ENCODE measurements around the gene ATP8A2.

ATP8A2 gene

DNA sequence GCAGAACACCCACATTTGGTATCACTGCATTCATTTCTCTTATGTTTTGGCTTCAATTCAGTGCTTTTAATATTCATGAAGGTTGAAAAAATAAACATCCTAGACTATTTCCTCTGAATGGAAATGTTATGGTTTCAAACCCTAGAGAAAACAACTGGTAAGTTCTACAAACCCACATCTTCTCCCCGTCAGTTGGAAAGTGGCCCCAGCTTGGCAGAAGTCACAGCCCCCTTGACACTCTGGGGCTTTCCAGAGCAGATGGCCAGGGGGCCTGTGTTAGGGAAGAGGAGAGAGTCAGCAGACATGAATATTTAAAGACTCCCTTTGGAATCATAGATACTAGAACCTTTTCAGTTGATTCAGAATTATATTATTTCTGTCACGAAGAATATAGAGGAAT, 556.2 kb downstream of the ATP8A2 start:
- Histone ChIP-seq H3K36me3 (ENCODE audit: control insufficient read depth, insufficient read depth, low read length) (no peaks in the 10 kb centered on the region), H3K4me1 (ENCODE audit: control insufficient read depth, insufficient read depth, low read length, poor library complexity, severe bottlenecking) (no peaks in the 10 kb centered on the region), H3K9me3 (ENCODE audit: control insufficient read depth, low read length) (no peaks in the 10 kb centered on the region), H3K4me3 (ENCODE audit: extremely low read depth, insufficient read depth, low read length, poor library complexity, severe bottlenecking) (no peak overlapping the region), H3K27ac (ENCODE audit: low read depth, low read length, severe bottlenecking) (no peak overlapping the region)
- WGBS, 2 experiments (ENCODE audit: insufficient coverage in 2 of 2) = no CpG with 5 or more reads among the region's 2 CpGs

DNA sequence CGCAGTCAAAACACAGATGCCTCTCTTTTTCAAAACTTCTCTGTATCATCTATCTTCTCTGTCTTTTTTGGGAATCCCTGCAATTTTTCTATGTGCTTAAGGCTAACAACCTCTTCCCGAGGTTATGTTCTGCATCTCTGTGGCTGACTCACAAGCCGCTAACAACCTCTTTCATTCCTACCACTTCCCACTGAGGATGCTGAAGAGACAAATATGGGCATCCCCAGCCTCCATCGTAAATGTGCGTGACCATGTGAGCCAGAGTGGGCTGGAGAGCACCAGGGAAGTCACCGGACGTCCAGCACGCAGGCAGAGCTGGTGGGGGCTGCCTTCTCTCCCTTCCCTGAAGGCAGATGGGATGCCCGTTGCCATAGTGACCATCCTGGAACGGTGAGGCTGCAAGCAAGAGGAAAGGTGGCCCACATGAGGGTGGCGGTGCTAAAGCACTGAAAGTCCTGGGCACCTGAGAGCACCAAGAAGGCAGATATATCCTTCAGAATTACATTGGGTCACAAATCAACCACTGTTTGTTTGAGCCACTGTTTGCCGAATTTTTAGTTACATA, 557.2 kb downstream of the ATP8A2 start:
- WGBS, 2 experiments (ENCODE audit: insufficient coverage in 2 of 2) = 85 to 91% methylated on average over 9 to 11 of the region's 12 CpGs
- H3K4me1 ChIP-seq (ENCODE audit: control insufficient read depth, insufficient read depth, low read length, poor library complexity, severe bottlenecking) = no peaks in the 10 kb centered on the region
- no peaks in the 10 kb centered on the region for H3K9me3 ChIP-seq (ENCODE audit: control insufficient read depth, low read length)
- no peak overlapping the region for H3K27ac ChIP-seq (ENCODE audit: low read depth, low read length, severe bottlenecking)
- no peak overlapping the region for H3K4me3 ChIP-seq (ENCODE audit: extremely low read depth, insufficient read depth, low read length, poor library complexity, severe bottlenecking)
- H3K36me3 ChIP-seq (ENCODE audit: control insufficient read depth, insufficient read depth, low read length) = no peaks in the 10 kb centered on the region

DNA sequence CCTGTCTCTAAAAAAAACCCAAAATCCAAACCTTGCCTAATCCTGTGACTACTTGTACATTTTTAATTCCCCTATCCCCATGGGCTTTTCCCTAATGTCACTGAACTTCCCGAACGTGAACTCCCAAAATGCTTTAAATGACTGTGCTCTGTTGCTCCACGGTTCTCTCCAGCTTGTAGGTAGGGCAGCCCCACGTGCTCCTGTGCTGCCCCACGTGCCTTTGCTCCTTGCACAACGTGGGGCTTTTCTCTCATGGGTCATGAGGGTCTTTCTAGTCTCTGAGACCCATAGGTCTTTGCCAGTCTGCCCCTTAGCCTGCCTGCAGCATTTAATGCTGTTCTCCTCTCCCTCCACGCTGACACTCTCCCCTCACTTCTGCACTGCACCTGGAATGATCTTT, 558.0 kb downstream of the ATP8A2 start:
- no peaks in the 10 kb centered on the region for H3K9me3 ChIP-seq (ENCODE audit: control insufficient read depth, low read length)
- 78 to 86% methylated on average over 7 of the region's 7 CpGs for WGBS, 2 experiments (ENCODE audit: insufficient coverage in 2 of 2)
- H3K4me3 ChIP-seq (ENCODE audit: extremely low read depth, insufficient read depth, low read length, poor library complexity, severe bottlenecking) = no peak overlapping the region
- no peak overlapping the region for H3K27ac ChIP-seq (ENCODE audit: low read depth, low read length, severe bottlenecking)
- no peaks in the 10 kb centered on the region for H3K4me1 ChIP-seq (ENCODE audit: control insufficient read depth, insufficient read depth, low read length, poor library complexity, severe bottlenecking)
- no peaks in the 10 kb centered on the region for H3K36me3 ChIP-seq (ENCODE audit: control insufficient read depth, insufficient read depth, low read length)

DNA sequence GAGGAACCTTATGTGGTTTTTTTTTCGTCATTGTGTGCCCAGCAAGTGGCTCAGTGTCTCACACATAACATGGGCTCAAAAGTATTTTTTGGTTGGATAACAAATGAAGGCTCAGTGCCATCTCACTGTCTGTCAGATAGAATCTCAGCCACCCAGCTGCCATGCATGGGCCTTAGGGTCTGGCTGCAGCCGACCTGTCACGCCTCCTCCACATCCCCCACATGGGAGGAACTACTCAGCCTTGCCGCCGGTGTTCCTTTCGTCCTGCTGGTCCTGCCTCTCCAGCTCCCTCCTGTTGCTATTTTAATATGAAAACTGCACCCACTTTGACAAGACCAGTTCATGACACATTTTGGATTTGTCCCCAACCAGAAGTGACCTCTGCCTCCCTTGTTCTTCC, 558.9 kb downstream of the ATP8A2 start:
- Histone ChIP-seq H3K9me3 (ENCODE audit: control insufficient read depth, low read length) (no peaks in the 10 kb centered on the region), H3K36me3 (ENCODE audit: control insufficient read depth, insufficient read depth, low read length) (no peaks in the 10 kb centered on the region), H3K27ac (ENCODE audit: low read depth, low read length, severe bottlenecking) (no peak overlapping the region), H3K4me1 (ENCODE audit: control insufficient read depth, insufficient read depth, low read length, poor library complexity, severe bottlenecking) (no peaks in the 10 kb centered on the region), H3K4me3 (ENCODE audit: extremely low read depth, insufficient read depth, low read length, poor library complexity, severe bottlenecking) (no peak overlapping the region)
- 57 to 64% methylated on average over 5 to 6 of the region's 6 CpGs for WGBS, 2 experiments (ENCODE audit: insufficient coverage in 2 of 2)

DNA sequence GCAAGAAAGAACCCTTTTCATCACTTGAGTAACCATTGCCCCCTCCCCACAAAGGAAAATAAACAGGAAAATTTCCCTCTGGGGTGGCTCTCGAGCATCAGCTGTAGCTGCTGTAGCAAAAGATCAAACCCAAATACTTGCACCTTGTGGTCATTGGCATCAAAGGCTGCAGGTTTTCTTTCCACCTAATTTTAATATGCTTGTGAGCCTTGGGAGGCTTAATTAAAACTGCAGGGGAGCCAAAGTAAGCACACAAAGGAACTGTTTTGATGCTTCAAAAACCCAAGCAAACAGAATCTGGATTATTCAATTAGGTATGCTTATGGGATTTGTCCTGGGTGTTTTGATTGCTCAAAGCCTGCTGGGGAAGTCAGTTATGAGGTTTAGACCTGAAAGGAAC, 560.6 kb downstream of the ATP8A2 start:
- Histone ChIP-seq H3K27ac (ENCODE audit: low read depth, low read length, severe bottlenecking) (no peak overlapping the region), H3K36me3 (ENCODE audit: control insufficient read depth, insufficient read depth, low read length) (no peaks in the 10 kb centered on the region)

GRCh38 chr13:25933520-25933919, 561.7 kb downstream of the ATP8A2 start:
- H3K27ac ChIP-seq (ENCODE audit: low read depth, low read length, severe bottlenecking) = no peak overlapping the region
- 88 to 91% methylated on average over 4 of the region's 4 CpGs for WGBS, 2 experiments (ENCODE audit: insufficient coverage in 2 of 2)
- H3K4me3 ChIP-seq (ENCODE audit: extremely low read depth, insufficient read depth, low read length, poor library complexity, severe bottlenecking) = no peak overlapping the region
- no peaks in the 10 kb centered on the region for H3K36me3 ChIP-seq (ENCODE audit: control insufficient read depth, insufficient read depth, low read length)
- no peaks in the 10 kb centered on the region for H3K4me1 ChIP-seq (ENCODE audit: control insufficient read depth, insufficient read depth, low read length, poor library complexity, severe bottlenecking)
- no peaks in the 10 kb centered on the region for H3K9me3 ChIP-seq (ENCODE audit: control insufficient read depth, low read length)

More for the DNA sequence above, 560.6 kb downstream of the ATP8A2 start:
- Histone ChIP-seq H3K9me3 (ENCODE audit: control insufficient read depth, low read length) (no peaks in the 10 kb centered on the region), H3K4me3 (ENCODE audit: extremely low read depth, insufficient read depth, low read length, poor library complexity, severe bottlenecking) (no peak overlapping the region), H3K4me1 (ENCODE audit: control insufficient read depth, insufficient read depth, low read length, poor library complexity, severe bottlenecking) (no peaks in the 10 kb centered on the region)
- WGBS, 2 experiments (ENCODE audit: insufficient coverage in 2 of 2) = 80 to 90% methylated on average over 1 of the region's 1 CpG

- Histone ChIP-seq H3K36me3 (ENCODE audit: control insufficient read depth, insufficient read depth, low read length) (no peaks in the 10 kb centered on the region), H3K4me1 (ENCODE audit: control insufficient read depth, insufficient read depth, low read length, poor library complexity, severe bottlenecking) (no peaks in the 10 kb centered on the region), H3K9me3 (ENCODE audit: control insufficient read depth, low read length) (no peaks in the 10 kb centered on the region), H3K4me3 (ENCODE audit: extremely low read depth, insufficient read depth, low read length, poor library complexity, severe bottlenecking) (no peak overlapping the region), H3K27ac (ENCODE audit: low read depth, low read length, severe bottlenecking) (no peak overlapping the region)
- WGBS, 2 experiments (ENCODE audit: insufficient coverage in 2 of 2) = 87 to 89% methylated on average over 4 to 5 of the region's 6 CpGs
Observed at GRCh38 chr13:25934127-25934526, 562.4 kb downstream of the ATP8A2 start.

- H3K4me3 ChIP-seq (ENCODE audit: extremely low read depth, insufficient read depth, low read length, poor library complexity, severe bottlenecking) = no peak overlapping the region
- no peaks in the 10 kb centered on the region for H3K9me3 ChIP-seq (ENCODE audit: control insufficient read depth, low read length)
- H3K36me3 ChIP-seq (ENCODE audit: control insufficient read depth, insufficient read depth, low read length) = no peaks in the 10 kb centered on the region
- 82 to 83% methylated on average over 24 of the region's 24 CpGs for WGBS, 2 experiments (ENCODE audit: insufficient coverage in 2 of 2)
- no peaks in the 10 kb centered on the region for H3K4me1 ChIP-seq (ENCODE audit: control insufficient read depth, insufficient read depth, low read length, poor library complexity, severe bottlenecking)
- H3K27ac ChIP-seq (ENCODE audit: low read depth, low read length, severe bottlenecking) = no peak overlapping the region
Observed at GRCh38 chr13:25939961-25940687, 568.4 kb downstream of the ATP8A2 start.

GRCh38 chr13:25943081-25943480, 571.3 kb downstream of the ATP8A2 start:
- H3K36me3 ChIP-seq (ENCODE audit: control insufficient read depth, insufficient read depth, low read length) = no peaks in the 10 kb centered on the region
- no peaks in the 10 kb centered on the region for H3K4me1 ChIP-seq (ENCODE audit: control insufficient read depth, insufficient read depth, low read length, poor library complexity, severe bottlenecking)
- H3K27ac ChIP-seq (ENCODE audit: low read depth, low read length, severe bottlenecking) = no peak overlapping the region
- no peak overlapping the region for H3K4me3 ChIP-seq (ENCODE audit: extremely low read depth, insufficient read depth, low read length, poor library complexity, severe bottlenecking)
- no peaks in the 10 kb centered on the region for H3K9me3 ChIP-seq (ENCODE audit: control insufficient read depth, low read length)
- WGBS, 2 experiments (ENCODE audit: insufficient coverage in 2 of 2) = 92 to 93% methylated on average over 1 to 5 of the region's 5 CpGs

- H3K36me3 ChIP-seq (ENCODE audit: control insufficient read depth, insufficient read depth, low read length) = no peaks in the 10 kb centered on the region
- H3K4me1 ChIP-seq (ENCODE audit: control insufficient read depth, insufficient read depth, low read length, poor library complexity, severe bottlenecking) = no peaks in the 10 kb centered on the region
- no peak overlapping the region for H3K4me3 ChIP-seq (ENCODE audit: extremely low read depth, insufficient read depth, low read length, poor library complexity, severe bottlenecking)
- no peaks in the 10 kb centered on the region for H3K9me3 ChIP-seq (ENCODE audit: control insufficient read depth, low read length)
- WGBS, 2 experiments (ENCODE audit: insufficient coverage in 2 of 2) = 82 to 96% methylated on average over 3 of the region's 6 CpGs
- no peak overlapping the region for H3K27ac ChIP-seq (ENCODE audit: low read depth, low read length, severe bottlenecking)
Observed at GRCh38 chr13:25943658-25944057, 571.9 kb downstream of the ATP8A2 start.

DNA sequence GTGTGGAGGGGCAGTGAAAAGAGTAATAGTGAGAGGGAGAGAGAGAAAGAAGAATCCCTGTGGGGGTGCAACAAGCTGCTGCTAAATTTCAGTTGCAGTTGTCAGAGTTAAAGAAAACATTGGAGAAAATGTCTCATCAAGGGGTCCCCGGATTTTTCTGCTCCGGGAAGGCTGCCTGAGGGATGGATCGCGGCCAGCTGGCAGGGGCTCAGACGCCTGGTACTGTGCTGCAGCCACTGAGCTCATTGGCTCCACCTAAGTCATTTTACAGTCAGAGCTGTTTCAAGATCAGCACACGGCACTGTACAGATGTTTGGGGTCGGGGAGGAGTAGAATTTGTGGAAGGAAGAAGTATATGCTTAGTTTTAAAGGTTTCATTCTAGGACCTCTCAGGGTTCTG, 573.8 kb downstream of the ATP8A2 start:
- H3K4me3 ChIP-seq (ENCODE audit: extremely low read depth, insufficient read depth, low read length, poor library complexity, severe bottlenecking) = no peak overlapping the region

More for the DNA sequence above, 573.8 kb downstream of the ATP8A2 start:
- WGBS, 2 experiments (ENCODE audit: insufficient coverage in 2 of 2) = 83 to 88% methylated on average over 7 of the region's 7 CpGs
- H3K4me1 ChIP-seq (ENCODE audit: control insufficient read depth, insufficient read depth, low read length, poor library complexity, severe bottlenecking) = no peaks in the 10 kb centered on the region
- H3K9me3 ChIP-seq (ENCODE audit: control insufficient read depth, low read length) = no peaks in the 10 kb centered on the region
- no peak overlapping the region for H3K27ac ChIP-seq (ENCODE audit: low read depth, low read length, severe bottlenecking)
- H3K36me3 ChIP-seq (ENCODE audit: control insufficient read depth, insufficient read depth, low read length) = no peaks in the 10 kb centered on the region

All from mesodermal cell (in vitro differentiated cells).